ENCODE measurements around the gene NR1H3. TPM values are rescaled to one million over a fixed set of nuclear protein-coding genes. Genes with fewer than 3 reads are reported as not detected.

The NR1H3 gene
- total RNA-seq, 1 donor from 2014 or later: 14.4 TPM

GRCh38 chr11:47268448-47269001, 10.7 kb downstream of the NR1H3 start:
- H3K27me3 Mint-ChIP-seq (ENCODE audit: unreplicated experiment): no peaks in the 10 kb centered on the region
- peak overlapping the region; percentile 92 for H3K4me3 Mint-ChIP-seq (ENCODE audit: unreplicated experiment)
- H3K4me1 Mint-ChIP-seq (ENCODE audit: unreplicated experiment): peaks cover 65% of the 10 kb centered on the region
- H3K27ac Mint-ChIP-seq (ENCODE audit: unreplicated experiment): peak overlapping the region; percentile 98
- H3K9me3 Mint-ChIP-seq (ENCODE audit: unreplicated experiment): no peaks in the 10 kb centered on the region
- no peak for DNase-seq (ENCODE audit: extremely low spot score, unreplicated experiment)
- no peaks in the 10 kb centered on the region for H3K36me3 Mint-ChIP-seq (ENCODE audit: unreplicated experiment)
- TF ChIP-seq CTCF (IDR thresholded peaks at IDR 0.05): no peak

- Mint-ChIP-seq H3K36me3 (ENCODE audit: unreplicated experiment) (no peaks in the 10 kb centered on the region), H3K27me3 (ENCODE audit: unreplicated experiment) (no peaks in the 10 kb centered on the region), H3K4me1 (ENCODE audit: unreplicated experiment) (peaks cover 65% of the 10 kb centered on the region), H3K9me3 (ENCODE audit: unreplicated experiment) (no peaks in the 10 kb centered on the region), H3K27ac (ENCODE audit: unreplicated experiment) (peak overlapping the region; percentile 98), H3K4me3 (ENCODE audit: unreplicated experiment) (peak overlapping the region; percentile 92)
- DNase-seq (ENCODE audit: extremely low spot score, unreplicated experiment): peak; percentile 95
- peak; percentile 47 for TF ChIP-seq CTCF (IDR thresholded peaks at IDR 0.05)
Observed at GRCh38 chr11:47269002-47269828, 11.4 kb downstream of the NR1H3 start.

GRCh38 chr11:47269829-47270305, 12.1 kb downstream of the NR1H3 start, which contains the start of gene MADD:
Gene MADD (plus strand): TSS chr11:47270133.
- Mint-ChIP-seq H3K36me3 (ENCODE audit: unreplicated experiment) (peaks cover 6% of the 10 kb centered on the region), H3K27ac (ENCODE audit: unreplicated experiment) (peak within 1 kb of the TSS; percentile 98), H3K27me3 (ENCODE audit: unreplicated experiment) (no peaks in the 10 kb centered on the region), H3K9me3 (ENCODE audit: unreplicated experiment) (no peaks in the 10 kb centered on the region), H3K4me1 (ENCODE audit: unreplicated experiment) (peaks cover 58% of the 10 kb centered on the region), H3K4me3 (ENCODE audit: unreplicated experiment) (peak within 1 kb of the TSS; percentile 92)
- peak; percentile 93 for DNase-seq (ENCODE audit: extremely low spot score, unreplicated experiment)
- no peak for TF ChIP-seq CTCF (IDR thresholded peaks at IDR 0.05)

GRCh38 chr11:47270331-47271271, 12.8 kb downstream of the NR1H3 start:
- Mint-ChIP-seq H3K4me3 (ENCODE audit: unreplicated experiment) (peak overlapping the region; percentile 78), H3K27me3 (ENCODE audit: unreplicated experiment) (no peaks in the 10 kb centered on the region), H3K9me3 (ENCODE audit: unreplicated experiment) (no peaks in the 10 kb centered on the region), H3K27ac (ENCODE audit: unreplicated experiment) (peak overlapping the region; percentile 61), H3K4me1 (ENCODE audit: unreplicated experiment) (peaks cover 51% of the 10 kb centered on the region), H3K36me3 (ENCODE audit: unreplicated experiment) (peaks cover 8% of the 10 kb centered on the region)
- peak; percentile 33 for TF ChIP-seq CTCF (IDR thresholded peaks at IDR 0.05)
- DNase-seq (ENCODE audit: extremely low spot score, unreplicated experiment): no peak
